Skeletal muscle satellite cell (primary cell): ENCODE results near the gene GHR.

ENCODE experiments used
- H3K27me3 ChIP-seq: 2 replicates; pipeline ENCODE4 v1.7.0; 2013; ENCODE audit warnings: low read length; ENCODE audit not compliant: control insufficient read depth, insufficient read depth
- H3K36me3 ChIP-seq: 2 replicates; pipeline ENCODE4 v1.7.0; 2013; ENCODE audit warnings: mild to moderate bottlenecking, control low read depth, low read length; ENCODE audit not compliant: insufficient read depth
- H3K4me1 ChIP-seq: 2 replicates; pipeline ENCODE4 v1.7.0; 2013; ENCODE audit warnings: low read length; ENCODE audit not compliant: control insufficient read depth, insufficient read depth
- H3K4me2 ChIP-seq: 2 replicates; pipeline ENCODE4 v1.7.0; 2013; ENCODE audit warnings: mild to moderate bottlenecking, low read length
- H3K4me3 ChIP-seq: 2 replicates; pipeline ENCODE4 v1.7.0; 2013; ENCODE audit warnings: low read length
- H3K9ac ChIP-seq: 2 replicates; pipeline ENCODE4 v1.7.0; 2013; ENCODE audit warnings: mild to moderate bottlenecking, low read depth, low read length, moderate library complexity
- H3K9me3 ChIP-seq: replicated peaks from 2 replicates; pipeline ENCODE4 v1.7.0; 2013; ENCODE audit warnings: mild to moderate bottlenecking, control low read depth, low read length

The GHR gene

DNA sequence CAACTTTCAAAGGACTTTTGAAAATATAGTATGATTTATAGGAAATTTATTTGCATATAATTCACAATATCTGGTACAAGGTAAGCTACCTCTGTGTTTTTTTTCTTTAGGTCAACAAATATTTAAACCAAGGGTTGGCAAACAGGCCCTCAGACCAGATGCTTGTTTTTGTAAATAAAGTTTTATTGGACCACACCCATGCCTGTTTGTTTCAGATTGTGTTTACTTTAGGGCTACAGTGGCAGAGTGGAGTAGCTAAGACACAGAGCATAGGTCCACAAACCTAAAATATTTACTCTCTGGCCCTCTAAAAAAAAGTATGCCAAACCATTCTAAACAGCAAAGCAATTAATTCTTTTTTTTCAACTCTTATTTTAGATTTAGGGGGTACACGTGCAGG is 213.7 kb downstream of the GHR start:
- no peaks in the 10 kb centered on the region for H3K9me3 ChIP-seq

DNA sequence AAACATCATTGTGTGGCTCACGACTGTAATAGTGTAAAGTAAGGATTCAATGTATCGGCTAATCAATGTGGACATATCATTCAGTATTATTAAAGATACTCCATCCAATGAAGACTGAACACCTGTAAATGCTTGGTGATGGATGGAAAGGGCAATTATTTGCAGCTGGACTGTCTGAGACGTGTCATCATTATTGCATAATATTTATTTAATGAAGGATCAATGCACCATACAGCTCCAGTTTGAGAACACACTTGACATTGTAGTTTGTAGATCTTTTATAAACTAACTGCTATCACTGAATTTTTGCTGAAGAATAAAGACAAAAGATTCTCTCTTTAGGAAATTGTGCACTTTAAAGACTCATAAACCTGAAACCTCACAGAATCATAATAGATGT is 215.7 kb downstream of the GHR start:
- Histone ChIP-seq H3K4me2 (no peak overlapping the region), H3K4me3 (no peak overlapping the region), H3K4me1 (no peaks in the 10 kb centered on the region), H3K27me3 (no peaks in the 10 kb centered on the region), H3K9ac (no peak overlapping the region), H3K36me3 (no peaks in the 10 kb centered on the region), H3K9me3 (no peaks in the 10 kb centered on the region)

More for the DNA sequence above, 213.7 kb downstream of the GHR start:
- no peak overlapping the region for H3K4me3 ChIP-seq
- no peaks in the 10 kb centered on the region for H3K27me3 ChIP-seq
- no peak overlapping the region for H3K9ac ChIP-seq
- H3K4me2 ChIP-seq: no peak overlapping the region
- H3K36me3 ChIP-seq: no peaks in the 10 kb centered on the region
- no peaks in the 10 kb centered on the region for H3K4me1 ChIP-seq

DNA sequence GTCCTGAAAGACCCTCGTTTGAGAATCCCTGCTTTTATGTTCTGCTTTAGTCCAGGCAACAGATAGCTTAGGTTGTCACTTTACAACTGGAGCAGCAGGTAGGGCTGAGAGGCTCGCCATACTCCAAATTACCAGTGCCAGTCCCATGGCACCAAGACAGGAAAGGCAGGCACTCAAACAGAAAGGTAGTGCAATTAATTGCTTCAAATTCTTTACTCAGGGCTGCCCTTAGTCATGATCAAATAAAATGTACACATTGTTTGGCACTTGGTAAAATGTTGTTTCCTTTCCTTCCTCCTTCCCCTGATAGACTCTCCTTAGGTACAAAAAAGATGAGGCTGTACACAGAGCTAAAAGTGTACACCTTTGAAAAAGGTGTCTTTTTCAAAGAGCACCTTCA is 217.6 kb downstream of the GHR start:
- H3K27me3 ChIP-seq: no peaks in the 10 kb centered on the region
- no peaks in the 10 kb centered on the region for H3K9me3 ChIP-seq
- no peak overlapping the region for H3K4me3 ChIP-seq
- no peak overlapping the region for H3K4me2 ChIP-seq
- H3K9ac ChIP-seq: no peak overlapping the region
- no peaks in the 10 kb centered on the region for H3K4me1 ChIP-seq
- no peaks in the 10 kb centered on the region for H3K36me3 ChIP-seq

DNA sequence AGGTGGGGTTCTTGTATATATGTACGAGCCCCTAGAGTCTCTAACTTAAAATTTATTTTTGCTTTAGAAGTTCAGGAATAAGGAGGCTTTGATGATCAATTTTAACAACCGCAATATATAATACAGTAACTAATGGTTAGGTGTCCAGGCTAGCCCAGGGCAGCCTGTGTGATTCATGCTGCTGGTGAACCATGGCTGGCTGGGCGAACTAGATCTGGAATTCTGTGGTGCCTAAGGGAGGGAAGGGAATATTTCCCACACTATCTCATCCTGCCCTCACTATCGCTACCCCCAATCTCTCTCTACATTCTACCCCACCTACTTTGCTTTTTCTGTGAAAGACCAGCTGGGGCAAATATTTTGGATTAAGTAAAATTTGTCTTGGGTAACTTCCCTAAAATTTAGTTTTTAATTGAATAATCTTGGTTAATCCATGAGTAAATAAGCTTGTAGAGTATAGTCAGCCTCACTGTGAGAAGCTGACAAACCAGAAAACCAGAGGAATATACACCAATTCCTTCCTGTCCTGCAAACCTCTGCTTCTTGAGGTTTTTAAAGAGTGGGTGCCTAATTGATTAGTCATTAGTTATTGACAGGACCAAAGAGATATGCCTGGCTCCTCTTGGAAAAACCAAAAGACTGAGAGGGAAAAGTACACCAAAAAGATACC is 218.2 kb downstream of the GHR start:
- Histone ChIP-seq H3K27me3 (no peaks in the 10 kb centered on the region), H3K9me3 (no peaks in the 10 kb centered on the region), H3K4me2 (no peak overlapping the region), H3K36me3 (no peaks in the 10 kb centered on the region), H3K4me1 (no peaks in the 10 kb centered on the region), H3K9ac (no peak overlapping the region), H3K4me3 (no peak overlapping the region)

DNA sequence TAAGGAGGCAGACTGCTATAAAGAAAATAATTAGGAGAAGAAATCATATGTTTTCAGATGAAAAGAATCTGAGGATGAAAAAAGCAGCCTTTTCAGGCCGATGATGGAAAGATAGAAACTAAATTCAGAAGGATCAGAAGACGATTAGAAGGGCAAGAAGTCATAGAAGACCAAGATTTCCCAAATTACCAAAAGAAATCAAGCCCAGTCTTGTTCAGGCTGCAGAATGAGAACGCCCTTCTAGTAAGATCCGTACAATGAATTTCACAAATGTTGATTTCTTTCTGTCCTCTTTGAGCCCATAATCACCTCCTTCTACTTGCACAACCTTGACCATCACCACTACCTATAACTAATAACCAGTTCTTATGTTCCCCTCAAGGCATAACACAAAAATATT is 218.8 kb downstream of the GHR start:
- no peaks in the 10 kb centered on the region for H3K36me3 ChIP-seq
- no peak overlapping the region for H3K9ac ChIP-seq
- no peak overlapping the region for H3K4me3 ChIP-seq
- no peaks in the 10 kb centered on the region for H3K27me3 ChIP-seq
- no peak overlapping the region for H3K4me2 ChIP-seq
- H3K9me3 ChIP-seq: no peaks in the 10 kb centered on the region
- no peaks in the 10 kb centered on the region for H3K4me1 ChIP-seq

DNA sequence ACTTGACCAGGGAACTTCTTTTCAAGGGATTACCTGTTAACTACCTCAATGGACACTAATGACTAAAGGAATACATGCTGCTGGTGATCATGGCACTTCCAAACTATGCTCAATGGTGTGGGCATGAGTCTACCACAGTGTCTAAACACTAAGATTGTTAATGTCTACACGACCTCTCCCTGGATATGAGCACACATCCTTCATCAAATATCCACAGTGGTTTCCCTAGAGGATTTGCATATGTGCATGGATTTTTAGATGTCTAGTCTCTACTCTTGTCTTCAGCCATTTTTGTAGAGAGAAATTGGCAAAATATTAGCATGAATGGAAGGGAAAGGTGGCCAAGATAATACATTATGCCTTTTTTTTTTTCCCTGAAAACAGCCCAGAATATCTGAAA is 220.1 kb downstream of the GHR start:
- H3K27me3 ChIP-seq: no peaks in the 10 kb centered on the region
- H3K4me1 ChIP-seq: no peaks in the 10 kb centered on the region
- no peak overlapping the region for H3K4me2 ChIP-seq
- no peak overlapping the region for H3K9ac ChIP-seq
- no peaks in the 10 kb centered on the region for H3K36me3 ChIP-seq
- no peak overlapping the region for H3K4me3 ChIP-seq
- H3K9me3 ChIP-seq: no peaks in the 10 kb centered on the region

DNA sequence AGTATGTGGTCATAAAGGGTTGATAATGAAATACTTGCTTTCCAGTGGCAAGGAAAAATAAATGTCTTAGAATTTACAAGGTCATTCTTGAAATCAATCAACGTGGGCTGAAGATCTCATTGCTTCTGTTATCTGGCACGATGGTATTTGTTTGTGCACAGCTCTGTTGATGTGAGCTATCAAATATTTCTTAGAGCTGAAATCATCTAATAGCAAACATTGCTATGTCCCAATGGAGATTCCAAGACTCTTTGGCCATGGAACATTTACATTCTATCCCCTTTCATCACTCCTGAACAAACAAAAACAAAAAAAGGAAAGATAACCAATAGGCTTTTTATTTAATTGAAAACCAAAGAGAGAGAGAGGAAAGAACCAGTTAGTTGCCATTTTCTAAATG is 221.9 kb downstream of the GHR start:
- H3K36me3 ChIP-seq: no peaks in the 10 kb centered on the region
- H3K27me3 ChIP-seq: no peaks in the 10 kb centered on the region
- no peak overlapping the region for H3K4me3 ChIP-seq
- H3K9me3 ChIP-seq: no peaks in the 10 kb centered on the region
- H3K4me2 ChIP-seq: no peak overlapping the region
- no peaks in the 10 kb centered on the region for H3K4me1 ChIP-seq
- H3K9ac ChIP-seq: no peak overlapping the region

DNA sequence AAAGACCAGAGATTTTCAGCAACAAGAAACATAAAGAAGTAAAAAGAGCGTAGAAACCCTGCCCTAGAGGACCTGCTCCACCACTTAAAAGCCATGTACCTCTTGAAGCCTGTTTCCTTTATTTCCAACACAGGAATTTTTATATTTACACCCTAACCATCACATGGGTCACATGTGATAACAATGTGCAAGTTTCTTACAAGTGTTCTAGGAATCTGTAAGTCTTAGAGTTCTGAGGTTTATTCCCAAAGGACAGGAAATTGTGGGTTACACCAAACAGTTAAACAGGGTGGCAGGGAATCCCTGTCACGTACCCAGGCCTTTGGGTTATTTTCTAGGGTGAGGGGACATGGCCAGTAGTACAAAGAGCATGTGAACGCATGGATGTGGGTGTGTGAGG is 224.8 kb downstream of the GHR start:
- H3K9me3 ChIP-seq: no peaks in the 10 kb centered on the region
- no peaks in the 10 kb centered on the region for H3K27me3 ChIP-seq
- no peaks in the 10 kb centered on the region for H3K36me3 ChIP-seq
- H3K4me2 ChIP-seq: no peak overlapping the region
- H3K4me3 ChIP-seq: no peak overlapping the region
- H3K9ac ChIP-seq: no peak overlapping the region
- no peaks in the 10 kb centered on the region for H3K4me1 ChIP-seq

DNA sequence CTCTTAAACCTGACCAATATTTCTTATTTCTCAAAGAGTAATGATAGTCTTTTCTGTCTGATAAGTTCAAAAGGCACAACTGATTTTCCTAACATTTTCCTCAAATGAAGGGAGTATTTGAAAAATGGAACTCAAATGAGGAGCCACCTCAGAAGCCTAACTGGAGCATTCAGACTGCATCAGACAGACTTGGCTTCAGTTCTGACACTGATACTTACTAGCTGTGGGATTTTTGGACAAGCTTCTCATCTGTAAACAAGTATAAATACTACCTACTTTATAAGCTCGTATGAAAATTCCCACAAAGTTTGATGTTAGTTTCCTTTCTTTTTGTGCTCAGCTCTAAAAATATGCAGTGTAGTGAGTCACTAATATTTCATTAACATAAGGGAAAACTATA is 225.7 kb downstream of the GHR start:
- Histone ChIP-seq H3K4me3 (no peak overlapping the region), H3K4me1 (no peaks in the 10 kb centered on the region), H3K9me3 (no peaks in the 10 kb centered on the region), H3K27me3 (no peaks in the 10 kb centered on the region), H3K9ac (no peak overlapping the region), H3K4me2 (no peak overlapping the region), H3K36me3 (no peaks in the 10 kb centered on the region)

DNA sequence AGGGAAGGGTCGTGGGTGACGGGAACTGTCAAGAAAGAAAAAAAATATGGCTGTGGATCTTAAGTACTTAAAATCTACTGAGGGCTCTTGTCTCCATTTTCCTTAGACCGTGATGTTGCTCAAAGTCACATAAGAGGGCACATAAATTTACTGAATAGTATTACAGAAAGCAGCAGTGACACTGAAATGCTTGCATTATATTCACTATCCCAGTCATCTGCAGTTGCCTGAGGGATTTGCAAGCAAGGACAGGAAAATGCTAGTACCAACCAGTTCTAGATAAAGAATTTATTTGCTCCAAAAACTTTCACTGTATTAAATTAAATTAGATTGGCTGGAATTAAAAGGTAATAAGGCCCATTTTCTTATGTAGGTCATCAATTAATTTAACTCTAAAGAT is 226.8 kb downstream of the GHR start:
- H3K4me2 ChIP-seq: no peak overlapping the region
- no peak overlapping the region for H3K9ac ChIP-seq
- H3K9me3 ChIP-seq: no peaks in the 10 kb centered on the region
- H3K4me1 ChIP-seq: no peaks in the 10 kb centered on the region
- no peak overlapping the region for H3K4me3 ChIP-seq
- H3K27me3 ChIP-seq: no peaks in the 10 kb centered on the region
- H3K36me3 ChIP-seq: no peaks in the 10 kb centered on the region

DNA sequence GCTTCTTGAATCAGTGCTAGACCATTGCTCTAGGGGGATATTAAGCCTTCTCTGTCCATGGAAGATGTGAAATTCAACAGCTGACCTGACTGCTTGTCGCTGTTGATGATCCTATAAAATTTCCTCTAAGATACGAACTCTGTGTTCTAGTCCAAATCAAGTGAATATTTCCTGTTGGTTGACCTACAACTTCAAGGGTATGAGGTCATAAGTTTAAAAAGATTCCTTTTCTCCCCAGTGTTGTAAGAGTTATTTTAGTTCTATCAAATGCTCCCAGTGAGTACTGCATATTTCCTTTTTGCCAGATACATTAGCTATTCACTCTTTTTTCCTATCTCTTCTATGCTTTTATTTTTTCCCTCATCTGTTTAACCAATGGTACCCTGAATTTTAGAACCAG is 230.5 kb downstream of the GHR start:
- Histone ChIP-seq H3K4me1 (peaks cover 9% of the 10 kb centered on the region), H3K9me3 (no peaks in the 10 kb centered on the region)

DNA sequence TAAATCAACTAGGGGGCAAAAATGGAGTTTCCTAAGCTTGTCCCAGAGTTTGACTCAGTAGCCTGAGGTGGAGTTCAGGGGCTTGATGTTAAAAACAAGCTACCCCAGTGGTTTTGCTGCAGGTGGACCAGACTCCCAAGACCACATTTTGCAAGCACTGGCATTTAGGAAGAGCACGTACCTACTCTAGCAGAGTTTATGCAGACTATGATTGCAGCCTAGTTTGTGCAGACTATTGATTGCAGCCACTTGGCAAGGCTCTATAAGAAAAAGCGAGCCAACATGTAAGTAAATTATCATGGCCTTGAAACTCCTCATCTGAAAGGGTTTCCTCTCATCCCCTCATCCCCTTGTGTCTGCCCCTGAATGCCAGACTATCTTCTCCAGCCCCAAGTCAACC is 231.4 kb downstream of the GHR start:
- Histone ChIP-seq H3K4me2 (no peak overlapping the region), H3K27me3 (no peaks in the 10 kb centered on the region), H3K36me3 (no peaks in the 10 kb centered on the region), H3K4me3 (no peak overlapping the region), H3K9me3 (no peaks in the 10 kb centered on the region), H3K9ac (no peak overlapping the region), H3K4me1 (peaks cover 9% of the 10 kb centered on the region)

More for the DNA sequence above, 230.5 kb downstream of the GHR start:
- no peaks in the 10 kb centered on the region for H3K36me3 ChIP-seq
- no peak overlapping the region for H3K9ac ChIP-seq
- no peak overlapping the region for H3K4me2 ChIP-seq
- no peak overlapping the region for H3K4me3 ChIP-seq
- H3K27me3 ChIP-seq: no peaks in the 10 kb centered on the region
